ENCODE results near the gene COQ9. TPM values are rescaled to one million over a fixed set of nuclear protein-coding genes. Genes with fewer than 3 reads are reported as not detected.

The COQ9 gene
- total and polyA plus RNA-seq, 2 donors (not counting 1 experiment from before 2014, with no cell fraction given): 44.4 to 51.2 TPM

- Histone ChIP-seq H3K79me2 (ENCODE audit: control insufficient read depth, insufficient read depth, low read length) (peaks cover 24% of the 10 kb centered on the region), H3K4me3 (replicated peaks in 1 of 4; ENCODE audit: control extremely low read depth in 1 of 4, insufficient read depth in 1 of 4, low read depth in 3 of 4, low read length in 4 of 4) (no peak overlapping the region), H3K9ac (ENCODE audit: insufficient read depth, low read length) (no peak overlapping the region), H4K20me1 (ENCODE audit: control insufficient read depth, extremely low read depth, insufficient read depth, low read length) (no peaks in the 10 kb centered on the region), H3K27me3 (ENCODE audit: control insufficient read depth, insufficient read depth, low read length) (no peaks in the 10 kb centered on the region), H3K4me2 (ENCODE audit: extremely low read depth, insufficient read depth, low read length) (no peak overlapping the region), H3K36me3 (ENCODE audit: control insufficient read depth, insufficient read depth, low read length) (peaks cover 9% of the 10 kb centered on the region), H3K4me1 (ENCODE audit: control insufficient read depth, extremely low read depth, insufficient read depth, low read length) (no peaks in the 10 kb centered on the region), H3K9me3 (ENCODE audit: control insufficient read depth, insufficient read depth, low read depth, low read length) (no peaks in the 10 kb centered on the region), H2AFZ (ENCODE audit: low read length) (no peak overlapping the region), H3K27ac (ENCODE audit: insufficient read depth, low read length) (no peak overlapping the region)
- DNase-seq (ENCODE audit: low read depth in 2 of 2): no peak
- TF ChIP-seq, protein P1, sequence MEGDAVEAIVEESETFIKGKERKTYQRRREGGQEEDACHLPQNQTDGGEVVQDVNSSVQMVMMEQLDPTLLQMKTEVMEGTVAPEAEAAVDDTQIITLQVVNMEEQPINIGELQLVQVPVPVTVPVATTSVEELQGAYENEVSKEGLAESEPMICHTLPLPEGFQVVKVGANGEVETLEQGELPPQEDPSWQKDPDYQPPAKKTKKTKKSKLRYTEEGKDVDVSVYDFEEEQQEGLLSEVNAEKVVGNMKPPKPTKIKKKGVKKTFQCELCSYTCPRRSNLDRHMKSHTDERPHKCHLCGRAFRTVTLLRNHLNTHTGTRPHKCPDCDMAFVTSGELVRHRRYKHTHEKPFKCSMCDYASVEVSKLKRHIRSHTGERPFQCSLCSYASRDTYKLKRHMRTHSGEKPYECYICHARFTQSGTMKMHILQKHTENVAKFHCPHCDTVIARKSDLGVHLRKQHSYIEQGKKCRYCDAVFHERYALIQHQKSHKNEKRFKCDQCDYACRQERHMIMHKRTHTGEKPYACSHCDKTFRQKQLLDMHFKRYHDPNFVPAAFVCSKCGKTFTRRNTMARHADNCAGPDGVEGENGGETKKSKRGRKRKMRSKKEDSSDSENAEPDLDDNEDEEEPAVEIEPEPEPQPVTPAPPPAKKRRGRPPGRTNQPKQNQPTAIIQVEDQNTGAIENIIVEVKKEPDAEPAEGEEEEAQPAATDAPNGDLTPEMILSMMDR (conservative IDR thresholded peaks at IDR 0.05 in 1 of 2, IDR thresholded peaks at IDR 0.05 in 1 of 2; ENCODE audit: low read depth in 1 of 2, low read length in 2 of 2): no peak
- TF ChIP-seq EZH2 (IDR thresholded peaks at IDR 0.05; ENCODE audit: low read length, missing control alignments): no peak
These were observed 17.2 kb downstream of the COQ9 start for GRCh38 chr16:57464523-57464922.

DNA sequence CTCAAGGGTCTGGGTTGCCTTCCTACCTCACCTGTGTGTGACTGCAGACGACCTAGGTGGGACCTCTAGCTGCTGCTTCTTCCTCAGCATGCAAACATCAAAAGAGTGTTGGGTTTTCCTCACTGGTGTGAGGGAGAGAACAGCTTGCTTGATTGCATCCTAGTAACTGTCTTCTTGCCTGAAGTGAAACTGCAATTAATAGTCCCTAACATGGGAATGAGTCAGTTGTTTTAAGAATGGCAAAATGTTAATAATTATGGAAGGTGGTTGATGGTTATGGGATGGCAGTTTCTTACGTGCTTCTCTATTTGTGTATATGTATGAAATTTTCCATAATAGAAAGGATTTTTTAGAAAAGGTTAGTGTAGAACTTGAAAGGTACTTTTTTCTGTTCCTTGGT lies 21.1 kb downstream of the COQ9 start:
- no peak for TF ChIP-seq EZH2 (IDR thresholded peaks at IDR 0.05; ENCODE audit: low read length, missing control alignments)
- TF ChIP-seq, protein P1 (conservative IDR thresholded peaks at IDR 0.05 in 1 of 2, IDR thresholded peaks at IDR 0.05 in 1 of 2; ENCODE audit: low read depth in 1 of 2, low read length in 2 of 2): no peak
- Histone ChIP-seq H3K9ac (ENCODE audit: insufficient read depth, low read length) (no peak overlapping the region), H3K36me3 (ENCODE audit: control insufficient read depth, insufficient read depth, low read length) (peaks cover 21% of the 10 kb centered on the region), H3K4me1 (ENCODE audit: control insufficient read depth, extremely low read depth, insufficient read depth, low read length) (peaks cover 4% of the 10 kb centered on the region), H4K20me1 (ENCODE audit: control insufficient read depth, extremely low read depth, insufficient read depth, low read length) (no peaks in the 10 kb centered on the region), H3K9me3 (ENCODE audit: control insufficient read depth, insufficient read depth, low read depth, low read length) (no peaks in the 10 kb centered on the region), H3K27ac (ENCODE audit: insufficient read depth, low read length) (no peak overlapping the region), H3K27me3 (ENCODE audit: control insufficient read depth, insufficient read depth, low read length) (no peaks in the 10 kb centered on the region), H3K4me2 (ENCODE audit: extremely low read depth, insufficient read depth, low read length) (no peak overlapping the region), H2AFZ (ENCODE audit: low read length) (no peak overlapping the region), H3K4me3 (replicated peaks in 1 of 4; ENCODE audit: control extremely low read depth in 1 of 4, insufficient read depth in 1 of 4, low read depth in 3 of 4, low read length in 4 of 4) (no peak overlapping the region), H3K79me2 (ENCODE audit: control insufficient read depth, insufficient read depth, low read length) (peaks cover 16% of the 10 kb centered on the region)
- no peak for DNase-seq (ENCODE audit: low read depth in 2 of 2)

DNA sequence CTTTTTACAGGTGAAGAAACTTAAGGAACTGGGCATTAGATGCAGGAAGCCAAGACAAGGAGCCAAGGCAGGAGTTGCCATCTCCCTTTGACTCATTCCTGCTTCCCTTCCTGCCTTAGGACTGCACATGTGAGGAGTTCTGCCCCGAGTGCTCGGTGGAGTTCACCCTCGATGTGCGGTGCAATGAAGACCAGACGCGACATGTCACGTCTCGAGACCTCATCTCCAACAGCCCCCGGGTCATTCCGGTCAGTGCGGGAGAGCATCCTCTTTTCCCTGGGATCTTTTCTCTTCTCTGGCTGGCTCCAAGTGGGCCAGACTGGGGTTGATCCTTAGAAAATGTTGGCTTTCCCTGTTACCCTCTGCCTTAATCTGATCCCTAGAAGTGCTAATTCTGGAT lies 21.8 kb downstream of the COQ9 start:
- Histone ChIP-seq H3K27me3 (ENCODE audit: control insufficient read depth, insufficient read depth, low read length) (no peaks in the 10 kb centered on the region), H3K27ac (ENCODE audit: insufficient read depth, low read length) (no peak overlapping the region), H2AFZ (ENCODE audit: low read length) (no peak overlapping the region), H3K36me3 (ENCODE audit: control insufficient read depth, insufficient read depth, low read length) (peaks cover 24% of the 10 kb centered on the region), H3K9me3 (ENCODE audit: control insufficient read depth, insufficient read depth, low read depth, low read length) (no peaks in the 10 kb centered on the region), H3K79me2 (ENCODE audit: control insufficient read depth, insufficient read depth, low read length) (peaks cover 9% of the 10 kb centered on the region), H4K20me1 (ENCODE audit: control insufficient read depth, extremely low read depth, insufficient read depth, low read length) (no peaks in the 10 kb centered on the region), H3K4me2 (ENCODE audit: extremely low read depth, insufficient read depth, low read length) (no peak overlapping the region), H3K9ac (ENCODE audit: insufficient read depth, low read length) (no peak overlapping the region), H3K4me1 (ENCODE audit: control insufficient read depth, extremely low read depth, insufficient read depth, low read length) (peaks cover 4% of the 10 kb centered on the region), H3K4me3 (replicated peaks in 1 of 4; ENCODE audit: control extremely low read depth in 1 of 4, insufficient read depth in 1 of 4, low read depth in 3 of 4, low read length in 4 of 4) (no peak overlapping the region)
- DNase-seq (ENCODE audit: low read depth in 2 of 2): no peak
- no peak for TF ChIP-seq EZH2 (IDR thresholded peaks at IDR 0.05; ENCODE audit: low read length, missing control alignments)
- TF ChIP-seq, protein P1 (conservative IDR thresholded peaks at IDR 0.05 in 1 of 2, IDR thresholded peaks at IDR 0.05 in 1 of 2; ENCODE audit: low read depth in 1 of 2, low read length in 2 of 2): no peak

All from fibroblast of lung (primary cell).